Umbilical cord (tissue), 2 donors: ENCODE measurements around the gene KMT2A. TPM values are rescaled to one million over a fixed set of nuclear protein-coding genes. Genes with fewer than 3 reads are reported as not detected.

ENCODE experiments used
- DNase-seq: peaks from one replicate; pipeline ENCODE4 v3.0.0-alpha.2; 2015; ENCODE audit warnings: low spot score
- total RNA-seq: library from RNA; depleted of rRNA; stranded (reverse); fragments of >200 nt; gene quantifications from one replicate; pipeline ENCODE4 v1.2.3, GENCODE V29; 2014; ENCODE audit warnings: low replicate concordance; ENCODE audit not compliant: insufficient read depth

The KMT2A gene
- total RNA-seq, 1 donor from 2014 or later, result 20.9 TPM

DNA sequence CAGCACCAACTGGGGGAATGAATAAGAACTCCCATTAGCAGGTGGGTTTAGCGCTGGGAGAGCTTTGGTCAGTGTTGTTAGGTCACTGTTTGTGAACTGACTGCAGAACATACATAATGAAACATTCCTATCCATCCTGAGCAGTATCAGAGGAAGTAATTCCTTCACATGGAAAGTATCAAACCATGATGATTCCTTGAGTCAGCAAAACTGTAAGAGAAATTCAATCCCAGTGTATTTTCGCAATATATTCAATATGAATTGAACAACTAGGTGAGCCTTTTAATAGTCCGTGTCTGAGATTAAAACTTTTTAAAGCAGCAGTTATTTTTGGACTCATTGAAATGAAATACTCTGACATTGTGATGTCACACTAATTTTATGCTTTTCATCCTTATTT is 48.1 kb downstream of the KMT2A start:
- no peak for DNase-seq

GRCh38 chr11:118485273-118485672 is 49.0 kb downstream of the KMT2A start:
- DNase-seq, result no peak

DNA sequence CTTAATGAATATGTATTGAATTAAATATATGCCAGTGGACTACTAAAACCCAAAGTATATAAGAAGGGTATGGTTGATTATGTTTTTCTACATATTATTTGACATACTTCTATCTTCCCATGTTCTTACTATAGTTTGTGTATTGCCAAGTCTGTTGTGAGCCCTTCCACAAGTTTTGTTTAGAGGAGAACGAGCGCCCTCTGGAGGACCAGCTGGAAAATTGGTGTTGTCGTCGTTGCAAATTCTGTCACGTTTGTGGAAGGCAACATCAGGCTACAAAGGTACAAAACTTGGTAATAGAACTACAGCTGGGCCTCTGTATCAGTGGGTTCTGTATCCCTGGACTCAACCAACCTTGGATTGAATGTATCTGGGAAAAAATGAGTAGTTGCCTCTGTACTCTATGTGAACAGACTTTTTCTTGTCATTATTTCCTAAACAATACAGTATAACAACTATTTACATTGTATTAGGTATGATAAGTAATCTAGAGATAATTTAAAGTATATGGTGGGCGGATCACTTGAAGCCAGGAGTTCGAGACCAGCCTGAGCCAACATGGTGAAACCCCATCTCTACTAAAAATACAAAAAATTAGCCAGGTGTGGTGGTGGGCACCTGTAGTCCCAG is 52.3 kb downstream of the KMT2A start:
- peak; percentile 76 for DNase-seq

DNA sequence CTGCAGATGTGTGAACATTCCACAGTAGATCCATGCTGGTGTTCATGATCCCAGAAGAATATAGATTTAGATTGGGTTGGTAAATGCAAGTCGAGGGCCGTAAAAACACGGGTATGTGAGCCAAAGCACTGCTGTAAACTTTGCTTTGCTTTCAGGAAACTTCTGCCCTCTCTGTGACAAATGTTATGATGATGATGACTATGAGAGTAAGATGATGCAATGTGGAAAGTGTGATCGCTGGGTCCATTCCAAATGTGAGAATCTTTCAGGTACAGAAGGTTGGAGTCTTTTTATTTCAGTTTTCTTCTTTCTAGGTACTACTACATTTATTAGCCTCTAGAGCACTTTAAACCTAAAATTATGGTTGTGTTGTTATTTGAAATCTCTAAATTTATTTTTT is 54.7 kb downstream of the KMT2A start:
- DNase-seq, result no peak

DNA sequence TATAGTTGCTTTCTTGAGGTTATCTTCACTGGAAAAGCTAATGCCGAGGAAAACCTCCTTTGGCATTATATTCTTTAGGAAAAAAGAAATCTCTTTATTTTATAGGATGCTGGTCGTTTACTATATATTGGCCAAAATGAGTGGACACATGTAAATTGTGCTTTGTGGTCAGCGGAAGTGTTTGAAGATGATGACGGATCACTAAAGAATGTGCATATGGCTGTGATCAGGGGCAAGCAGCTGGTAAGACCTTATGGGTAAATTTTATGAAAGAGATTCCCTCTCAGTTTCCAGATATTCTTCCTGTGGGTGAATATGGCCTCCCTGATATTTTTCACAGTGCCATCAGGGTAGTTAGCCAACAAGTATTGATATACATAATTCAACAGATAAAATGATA is 61.5 kb downstream of the KMT2A start:
- no peak for DNase-seq

DNA sequence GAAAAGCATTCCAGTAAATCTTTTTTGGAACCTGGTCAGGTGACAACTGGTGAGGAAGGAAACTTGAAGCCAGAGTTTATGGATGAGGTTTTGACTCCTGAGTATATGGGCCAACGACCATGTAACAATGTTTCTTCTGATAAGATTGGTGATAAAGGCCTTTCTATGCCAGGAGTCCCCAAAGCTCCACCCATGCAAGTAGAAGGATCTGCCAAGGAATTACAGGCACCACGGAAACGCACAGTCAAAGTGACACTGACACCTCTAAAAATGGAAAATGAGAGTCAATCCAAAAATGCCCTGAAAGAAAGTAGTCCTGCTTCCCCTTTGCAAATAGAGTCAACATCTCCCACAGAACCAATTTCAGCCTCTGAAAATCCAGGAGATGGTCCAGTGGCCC is 66.9 kb downstream of the KMT2A start:
- DNase-seq, result no peak

DNA sequence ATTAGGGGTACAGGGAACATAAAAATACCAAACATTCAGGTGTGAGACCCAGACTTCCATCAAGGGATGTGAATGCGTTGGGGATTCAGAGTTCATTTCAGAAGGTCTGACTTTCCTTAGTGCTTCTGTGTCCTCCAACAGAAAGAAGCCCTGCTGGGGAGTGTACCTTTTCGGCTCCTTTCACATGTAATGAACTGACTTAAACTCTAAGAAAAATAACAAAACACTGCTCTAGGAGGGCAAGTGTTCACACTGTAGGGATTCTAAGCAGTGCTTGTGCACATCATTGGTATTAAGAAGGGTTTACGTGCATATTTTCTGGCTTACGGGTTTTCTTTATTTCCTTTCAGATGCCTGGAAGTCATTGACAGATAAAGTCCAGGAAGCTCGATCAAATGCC is 75.3 kb downstream of the KMT2A start:
- DNase-seq, result no peak

DNA sequence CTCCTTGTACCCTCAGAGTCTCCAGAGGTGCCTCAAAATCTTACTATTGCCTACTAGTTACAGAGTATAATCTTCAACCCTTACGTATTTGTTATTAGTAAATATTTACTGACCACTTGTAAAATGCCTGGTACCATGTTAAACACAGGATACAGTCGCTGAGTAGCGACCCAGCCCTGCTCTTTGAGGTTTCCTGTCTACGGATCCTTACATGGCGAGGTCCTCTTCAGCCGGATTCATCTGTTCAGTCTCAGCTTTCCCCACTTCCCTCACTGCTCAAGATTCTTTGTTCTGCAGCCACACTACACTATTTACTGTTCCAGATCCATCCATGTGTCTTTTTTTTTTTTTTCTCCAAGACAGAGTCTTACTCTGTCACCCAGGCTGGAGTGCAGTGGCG is 77.8 kb downstream of the KMT2A start:
- no peak for DNase-seq

DNA sequence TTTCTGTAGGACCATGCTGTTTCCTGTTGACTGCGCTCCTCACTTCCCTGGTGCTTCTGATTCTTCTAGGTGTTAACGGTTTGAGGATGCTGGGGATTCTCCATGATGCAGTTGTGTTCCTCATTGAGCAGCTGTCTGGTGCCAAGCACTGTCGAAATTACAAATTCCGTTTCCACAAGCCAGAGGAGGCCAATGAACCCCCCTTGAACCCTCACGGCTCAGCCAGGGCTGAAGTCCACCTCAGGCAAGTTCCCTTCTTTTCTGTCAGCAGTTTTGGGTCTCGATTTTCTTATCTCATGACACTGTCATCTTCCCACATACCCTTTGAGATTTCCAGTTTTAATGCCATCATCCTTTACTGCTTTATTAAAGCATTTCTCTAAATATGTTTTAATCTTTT is 83.3 kb downstream of the KMT2A start:
- no peak for DNase-seq

DNA sequence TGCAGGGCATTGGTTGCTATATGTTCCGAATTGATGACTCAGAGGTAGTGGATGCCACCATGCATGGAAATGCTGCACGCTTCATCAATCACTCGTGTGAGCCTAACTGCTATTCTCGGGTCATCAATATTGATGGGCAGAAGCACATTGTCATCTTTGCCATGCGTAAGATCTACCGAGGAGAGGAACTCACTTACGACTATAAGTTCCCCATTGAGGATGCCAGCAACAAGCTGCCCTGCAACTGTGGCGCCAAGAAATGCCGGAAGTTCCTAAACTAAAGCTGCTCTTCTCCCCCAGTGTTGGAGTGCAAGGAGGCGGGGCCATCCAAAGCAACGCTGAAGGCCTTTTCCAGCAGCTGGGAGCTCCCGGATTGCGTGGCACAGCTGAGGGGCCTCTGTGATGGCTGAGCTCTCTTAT is 85.6 kb downstream of the KMT2A start:
- no peak for DNase-seq

DNA sequence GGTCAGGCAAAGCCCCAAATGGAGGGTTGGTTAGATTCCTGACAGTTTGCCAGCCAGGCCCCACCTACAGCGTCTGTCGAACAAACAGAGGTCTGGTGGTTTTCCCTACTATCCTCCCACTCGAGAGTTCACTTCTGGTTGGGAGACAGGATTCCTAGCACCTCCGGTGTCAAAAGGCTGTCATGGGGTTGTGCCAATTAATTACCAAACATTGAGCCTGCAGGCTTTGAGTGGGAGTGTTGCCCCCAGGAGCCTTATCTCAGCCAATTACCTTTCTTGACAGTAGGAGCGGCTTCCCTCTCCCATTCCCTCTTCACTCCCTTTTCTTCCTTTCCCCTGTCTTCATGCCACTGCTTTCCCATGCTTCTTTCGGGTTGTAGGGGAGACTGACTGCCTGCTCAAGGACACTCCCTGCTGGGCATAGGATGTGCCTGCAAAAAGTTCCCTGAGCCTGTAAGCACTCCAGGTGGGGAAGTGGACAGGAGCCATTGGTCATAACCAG is 86.3 kb downstream of the KMT2A start:
- DNase-seq, result no peak

DNA sequence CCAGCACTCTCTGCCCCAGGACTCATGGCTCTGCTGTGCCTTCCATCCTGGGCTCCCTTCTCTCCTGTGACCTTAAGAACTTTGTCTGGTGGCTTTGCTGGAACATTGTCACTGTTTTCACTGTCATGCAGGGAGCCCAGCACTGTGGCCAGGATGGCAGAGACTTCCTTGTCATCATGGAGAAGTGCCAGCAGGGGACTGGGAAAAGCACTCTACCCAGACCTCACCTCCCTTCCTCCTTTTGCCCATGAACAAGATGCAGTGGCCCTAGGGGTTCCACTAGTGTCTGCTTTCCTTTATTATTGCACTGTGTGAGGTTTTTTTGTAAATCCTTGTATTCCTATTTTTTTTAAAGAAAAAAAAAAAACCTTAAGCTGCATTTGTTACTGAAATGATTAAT is 88.1 kb downstream of the KMT2A start:
- no peak for DNase-seq

GRCh38 chr11:118524757-118525470 is 88.6 kb downstream of the KMT2A start:
- DNase-seq, result no peak

- DNase-seq, result no peak
Measured at GRCh38 chr11:118526688-118527087, 90.4 kb downstream of the KMT2A start.

- DNase-seq, result no peak
Measured at GRCh38 chr11:118527109-118527508, 90.8 kb downstream of the KMT2A start, which contains the start of gene TTC36. Gene TTC36, plus strand, starts transcription at chr11:118527474. Its CDS starts 21 bp downstream, at chr11:118527495.

DNA sequence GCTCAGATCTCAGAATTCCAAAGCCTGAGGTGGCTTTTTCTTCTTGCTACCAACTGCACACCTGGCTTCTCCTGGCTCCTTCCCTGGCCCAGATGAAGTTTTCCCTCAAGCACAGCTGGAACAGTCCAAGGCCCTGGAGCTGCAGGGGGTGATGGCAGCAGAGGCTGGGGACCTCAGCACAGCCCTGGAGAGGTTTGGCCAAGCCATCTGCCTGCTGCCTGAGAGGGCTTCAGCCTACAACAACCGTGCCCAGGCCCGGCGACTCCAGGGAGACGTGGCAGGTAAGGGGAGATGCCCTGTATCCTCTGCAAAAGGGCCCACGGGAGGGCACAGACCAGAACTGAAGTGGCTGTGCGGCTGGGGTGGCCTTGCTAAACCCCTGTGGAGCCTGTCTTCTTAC is 92.2 kb downstream of the KMT2A start:
- DNase-seq, result no peak

- DNase-seq, result no peak
Measured at GRCh38 chr11:118529584-118530175, 93.4 kb downstream of the KMT2A start.

DNA sequence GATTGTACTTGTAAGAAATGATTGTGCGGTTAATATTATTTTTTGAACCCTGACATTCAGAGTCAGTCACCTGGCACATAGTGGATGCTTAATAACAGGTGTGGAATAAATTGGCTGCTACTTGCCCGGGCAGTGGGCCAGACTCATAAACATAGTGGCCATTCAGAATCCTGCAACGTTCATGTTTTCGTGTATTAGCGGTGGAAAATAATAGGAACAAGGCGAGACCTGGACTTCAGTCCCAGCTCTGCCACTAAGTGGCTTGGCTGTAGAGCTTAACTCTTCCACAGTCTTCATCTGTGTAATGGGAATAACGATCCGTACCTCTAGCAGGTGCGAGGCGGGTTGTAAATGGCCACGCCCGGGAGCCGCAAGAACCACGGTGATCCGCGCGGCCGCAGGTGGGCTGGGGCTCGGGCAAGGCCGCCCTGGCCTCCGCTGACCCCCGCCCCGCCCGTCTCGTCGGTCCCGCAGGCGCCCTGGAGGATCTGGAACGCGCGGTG is 93.9 kb downstream of the KMT2A start:
- DNase-seq, result no peak

DNA sequence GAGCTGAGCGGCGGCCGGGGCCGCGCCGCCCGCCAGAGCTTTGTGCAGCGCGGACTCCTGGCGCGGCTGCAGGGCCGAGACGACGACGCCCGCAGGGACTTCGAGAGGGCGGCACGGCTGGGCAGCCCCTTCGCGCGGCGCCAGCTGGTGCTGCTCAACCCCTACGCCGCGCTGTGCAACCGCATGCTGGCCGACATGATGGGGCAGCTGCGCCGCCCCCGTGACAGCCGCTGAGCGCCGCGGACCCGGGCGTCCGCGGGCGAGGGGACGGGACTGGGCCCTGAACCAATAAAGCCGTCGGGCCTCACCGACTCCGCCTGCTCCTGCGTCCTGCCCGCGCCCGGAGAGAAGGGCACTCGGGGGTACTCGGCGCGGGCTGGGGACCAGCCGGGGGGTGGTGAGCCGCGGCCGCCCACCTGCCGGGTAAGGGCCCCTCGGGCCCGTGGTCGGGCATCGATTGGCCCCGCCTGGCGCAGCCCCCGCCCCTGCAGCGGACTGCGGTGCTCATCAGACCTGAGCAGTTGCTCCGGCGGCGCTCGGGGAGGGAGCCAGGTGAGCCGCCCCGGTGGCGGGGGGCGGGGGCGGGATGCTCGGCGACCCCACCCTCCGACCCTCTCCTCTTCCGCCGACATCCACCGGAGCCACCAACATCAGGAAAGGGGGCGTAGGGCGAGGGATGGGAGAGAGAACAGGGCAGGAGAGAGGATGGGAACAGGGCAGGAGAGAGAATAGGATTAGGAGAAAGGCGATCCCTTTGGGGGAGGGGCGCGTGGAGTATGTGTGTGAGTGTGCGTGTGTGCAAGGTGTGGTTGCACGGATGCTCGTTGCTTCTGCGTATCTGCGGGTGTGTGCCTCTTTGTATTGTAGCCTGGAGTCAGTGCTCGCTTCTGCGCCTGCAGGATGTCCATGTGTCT is 94.6 kb downstream of the KMT2A start, which contains the start of gene TMEM25:
Gene TMEM25 (plus strand): TSS at position 510 of the 914 bp plus-strand sequence. CDS start 610 bp downstream, outside the sequence.
- peak; percentile 63 for DNase-seq

- no peak for DNase-seq
Measured at GRCh38 chr11:118531597-118532084, 95.3 kb downstream of the KMT2A start.

- no peak for DNase-seq
Measured at GRCh38 chr11:118532091-118532490, 95.8 kb downstream of the KMT2A start.
